GM23338 (cell line): ENCODE data around the gene MGAT4B. TPM values are rescaled to one million over a fixed set of nuclear protein-coding genes. Genes with fewer than 3 reads are reported as not detected.

Experiments used
- ATAC-seq: fragments of 200-7000 bp; cut with Tn5 transposase; 3 replicates; pipeline ENCODE4 v1.9.1; 2020
- DNase-seq: peaks from one replicate; pipeline ENCODE4 v3.0.0-alpha.2; 2015; ENCODE audit warnings: low spot score
- H2AFZ ChIP-seq: fragments of 200-600 bp; sonication (generic); 2 replicates; pipeline ENCODE4 v1.8.0; 2016; ENCODE audit warnings: antibody characterized with exemption, mild to moderate bottlenecking, moderate library complexity
- H3F3A ChIP-seq: fragments of 200-600 bp; sonication (generic); replicated peaks from 2 replicates; pipeline ENCODE4 v1.8.0; 2017; ENCODE audit warnings: antibody characterized with exemption, mixed run types, low read depth
- H3K27ac ChIP-seq: fragments of 200-600 bp; sonication (generic); 2 replicates; pipeline ENCODE4 v1.6.1; 2016; ENCODE audit warnings: low read depth
- H3K27me3 ChIP-seq: fragments of 200-600 bp; sonication (generic); 2 replicates; pipeline ENCODE4 v1.8.0; 2016; ENCODE audit warnings: mild to moderate bottlenecking, mixed run types, moderate library complexity; ENCODE audit not compliant: insufficient read depth
- H3K36me3 ChIP-seq: fragments of 200-600 bp; sonication (generic); 2 replicates; pipeline ENCODE4 v1.8.0; 2016; ENCODE audit warnings: mild to moderate bottlenecking; ENCODE audit not compliant: insufficient read depth
- H3K4me1 ChIP-seq: fragments of 200-600 bp; sonication (generic); 2 replicates; pipeline ENCODE4 v1.8.0; 2016; ENCODE audit warnings: mild to moderate bottlenecking, moderate library complexity; ENCODE audit not compliant: insufficient read depth
- H3K4me2 ChIP-seq: fragments of 200-600 bp; sonication (generic); 2 replicates; pipeline ENCODE4 v1.7.1; 2017; ENCODE audit warnings: mixed run types
- H3K4me3 ChIP-seq: fragments of 200-600 bp; sonication (generic); 2 replicates; pipeline ENCODE4 v1.6.1; 2016; ENCODE audit warnings: mixed run types
- H3K79me2 ChIP-seq: fragments of 200-600 bp; sonication (generic); replicated peaks from 2 replicates; pipeline ENCODE4 v1.8.0; 2017; ENCODE audit warnings: mild to moderate bottlenecking; ENCODE audit not compliant: insufficient read depth
- H3K9me2 ChIP-seq: fragments of 200-600 bp; sonication (generic); 2 replicates; pipeline ENCODE4 v1.8.0; 2017; ENCODE audit not compliant: insufficient read depth
- H4K20me1 ChIP-seq: fragments of 200-600 bp; sonication (generic); replicated peaks from 2 replicates; pipeline ENCODE4 v1.8.0; 2017; ENCODE audit warnings: mild to moderate bottlenecking; ENCODE audit not compliant: insufficient read depth
- H3K27ac Mint-ChIP-seq: 2 replicates; pipeline ENCODE4 v1.8.0; 2020; ENCODE audit warnings: inconsistent platforms, mild to moderate bottlenecking, moderate library complexity, mixed read lengths
- H3K27me3 Mint-ChIP-seq: 3 replicates; pipeline ENCODE4 v1.8.0; 2022; ENCODE audit warnings: low read depth, mild to moderate bottlenecking, moderate library complexity, mixed read lengths, inconsistent platforms; ENCODE audit not compliant: insufficient read depth, poor library complexity
- H3K36me3 Mint-ChIP-seq: 3 replicates; pipeline ENCODE4 v1.8.0; 2021; ENCODE audit warnings: low read depth, mild to moderate bottlenecking, inconsistent platforms, moderate library complexity, mixed read lengths
- H3K4me1 Mint-ChIP-seq: 3 replicates; pipeline ENCODE4 v1.8.0; 2020; ENCODE audit warnings: mild to moderate bottlenecking, inconsistent platforms, mixed read lengths
- H3K4me3 Mint-ChIP-seq: 3 replicates; pipeline ENCODE4 v1.8.0; 2021; ENCODE audit warnings: moderate library complexity, mild to moderate bottlenecking, inconsistent platforms, mixed read lengths
- H3K9me3 Mint-ChIP-seq: 3 replicates; pipeline ENCODE4 v1.8.0; 2020; ENCODE audit warnings: moderate library complexity, mild to moderate bottlenecking, inconsistent platforms, mixed read lengths
- CREB1 ChIP-seq: fragments of 250-450 bp; sonication (Bioruptor Pico); IDR thresholded peaks from 2 replicates; pipeline ENCODE4 v1.5.0; 2020; ENCODE audit warnings: low read depth, mild to moderate bottlenecking, moderate library complexity
- ETS1 ChIP-seq: IDR thresholded peaks from 2 replicates; pipeline ENCODE4 v1.6.1; 2016; ENCODE audit warnings: antibody characterized with exemption
- EZH2 ChIP-seq: fragments of 200-600 bp; sonication (generic); IDR thresholded peaks from one replicate; pipeline ENCODE4 v1.8.0; 2017; ENCODE audit warnings: antibody characterized with exemption, mild to moderate bottlenecking, low read depth; ENCODE audit not compliant: unreplicated experiment
- EZH2phosphoT487 ChIP-seq: fragments of 200-600 bp; sonication (generic); IDR thresholded peaks from one replicate; pipeline ENCODE4 v1.8.1; 2018; ENCODE audit warnings: antibody characterized with exemption; ENCODE audit not compliant: unreplicated experiment
- JUNB ChIP-seq: IDR thresholded peaks from one replicate; pipeline ENCODE4 v1.6.1; 2016; ENCODE audit warnings: antibody characterized with exemption; ENCODE audit not compliant: unreplicated experiment
- NANOG ChIP-seq: IDR thresholded peaks from 2 replicates; pipeline ENCODE4 v1.6.1; 2016; ENCODE audit warnings: antibody characterized with exemption, borderline replicate concordance
- POLR2AphosphoS5 ChIP-seq: IDR thresholded peaks from 2 replicates; pipeline ENCODE4 v1.6.1; 2016; ENCODE audit warnings: antibody characterized with exemption, low read depth
- STAT1 ChIP-seq: IDR thresholded peaks from one replicate; pipeline ENCODE4 v1.6.1; 2016; ENCODE audit warnings: antibody characterized with exemption; ENCODE audit not compliant: unreplicated experiment
- ZNF114 ChIP-seq: fragments of 250-450 bp; sonication (Bioruptor Pico); IDR thresholded peaks from 2 replicates; pipeline ENCODE4 v1.5.0; 2020; ENCODE audit warnings: mild to moderate bottlenecking, moderate library complexity
- ZNF331 ChIP-seq: fragments of 250-450 bp; sonication (Bioruptor Pico); IDR thresholded peaks from 2 replicates; pipeline ENCODE4 v1.5.0; 2020; ENCODE audit warnings: low read depth, mild to moderate bottlenecking, moderate library complexity
- polyA plus RNA-seq: library from polyadenylated mRNA; unstranded; fragments of >200 nt; fragmentation: Nextera tagmentation; extraction: Ambion mirVana; gene quantifications from 2 replicates; pipeline ENCODE4 v1.2.1, GENCODE V29; 2016
- total RNA-seq: library from RNA; depleted of rRNA; stranded (reverse); fragments of >200 nt; shearing (Covaris generic); gene quantifications from 2 replicates; pipeline ENCODE4 v1.2.3, GENCODE V29; 2014
- TF ChIP-seq, protein P1 (sequence below): fragments of 250-450 bp; sonication (Bioruptor Pico); IDR thresholded peaks from 2 replicates; pipeline ENCODE4 v1.5.0; 2020; ENCODE audit warnings: mild to moderate bottlenecking, moderate library complexity
- TF ChIP-seq, protein P2 (sequence below), 2 experiments: fragments of 200-600 bp in 1 of 2; sonication (generic) in 1 of 2; conservative IDR thresholded peaks; 2 replicates each; pipeline versions ENCODE4 v1.5.1 to v1.6.1; 2016 to 2017; ENCODE audit warnings: antibody characterized with exemption in 2 of 2, low read depth in 2 of 2, mild to moderate bottlenecking in 2 of 2, moderate library complexity in 1 of 2
- TF ChIP-seq, protein P3 (sequence below): IDR thresholded peaks from one replicate; pipeline ENCODE4 v1.6.1; 2018; ENCODE audit warnings: antibody characterized with exemption; ENCODE audit not compliant: unreplicated experiment

MGAT4B gene
- total and polyA plus RNA-seq, 2 experiments from 2014 or later: 32.3 to 101 TPM

GRCh38 chr5:179814090-179814489 is 7.4 kb upstream of the MGAT4B start:
- H3K27me3 ChIP-seq: peaks cover 12% of the 10 kb centered on the region; the same call in 1 of the 2 replicates

More at GRCh38 chr5:179814090-179814489, 7.4 kb upstream of the MGAT4B start:
- Mint-ChIP-seq H3K9me3 (no peaks in the 10 kb centered on the region), H3K4me3 (no peak overlapping the region; the same call in 2 of the 3 replicates), H3K27ac (no peak overlapping the region), H3K27me3 (peaks cover 26% of the 10 kb centered on the region), H3K4me1 (peaks cover 25% of the 10 kb centered on the region), H3K36me3 (peaks cover 32% of the 10 kb centered on the region)
- Histone ChIP-seq H3K4me3 (no peak overlapping the region), H3F3A (peaks cover 24% of the 10 kb centered on the region), H3K9me2 (no peaks in the 10 kb centered on the region), H3K4me2 (no peak overlapping the region), H3K79me2 (no peaks in the 10 kb centered on the region), H4K20me1 (no peaks in the 10 kb centered on the region; the same call in 1 of the 2 replicates), H3K36me3 (peaks cover 5% of the 10 kb centered on the region; the same call in 1 of the 2 replicates), H3K4me1 (peaks cover 20% of the 10 kb centered on the region), H2AFZ (no peak overlapping the region), H3K27ac (no peak overlapping the region)
- ATAC-seq: no peak
- no peak for DNase-seq
- TF ChIP-seq, protein P1, sequence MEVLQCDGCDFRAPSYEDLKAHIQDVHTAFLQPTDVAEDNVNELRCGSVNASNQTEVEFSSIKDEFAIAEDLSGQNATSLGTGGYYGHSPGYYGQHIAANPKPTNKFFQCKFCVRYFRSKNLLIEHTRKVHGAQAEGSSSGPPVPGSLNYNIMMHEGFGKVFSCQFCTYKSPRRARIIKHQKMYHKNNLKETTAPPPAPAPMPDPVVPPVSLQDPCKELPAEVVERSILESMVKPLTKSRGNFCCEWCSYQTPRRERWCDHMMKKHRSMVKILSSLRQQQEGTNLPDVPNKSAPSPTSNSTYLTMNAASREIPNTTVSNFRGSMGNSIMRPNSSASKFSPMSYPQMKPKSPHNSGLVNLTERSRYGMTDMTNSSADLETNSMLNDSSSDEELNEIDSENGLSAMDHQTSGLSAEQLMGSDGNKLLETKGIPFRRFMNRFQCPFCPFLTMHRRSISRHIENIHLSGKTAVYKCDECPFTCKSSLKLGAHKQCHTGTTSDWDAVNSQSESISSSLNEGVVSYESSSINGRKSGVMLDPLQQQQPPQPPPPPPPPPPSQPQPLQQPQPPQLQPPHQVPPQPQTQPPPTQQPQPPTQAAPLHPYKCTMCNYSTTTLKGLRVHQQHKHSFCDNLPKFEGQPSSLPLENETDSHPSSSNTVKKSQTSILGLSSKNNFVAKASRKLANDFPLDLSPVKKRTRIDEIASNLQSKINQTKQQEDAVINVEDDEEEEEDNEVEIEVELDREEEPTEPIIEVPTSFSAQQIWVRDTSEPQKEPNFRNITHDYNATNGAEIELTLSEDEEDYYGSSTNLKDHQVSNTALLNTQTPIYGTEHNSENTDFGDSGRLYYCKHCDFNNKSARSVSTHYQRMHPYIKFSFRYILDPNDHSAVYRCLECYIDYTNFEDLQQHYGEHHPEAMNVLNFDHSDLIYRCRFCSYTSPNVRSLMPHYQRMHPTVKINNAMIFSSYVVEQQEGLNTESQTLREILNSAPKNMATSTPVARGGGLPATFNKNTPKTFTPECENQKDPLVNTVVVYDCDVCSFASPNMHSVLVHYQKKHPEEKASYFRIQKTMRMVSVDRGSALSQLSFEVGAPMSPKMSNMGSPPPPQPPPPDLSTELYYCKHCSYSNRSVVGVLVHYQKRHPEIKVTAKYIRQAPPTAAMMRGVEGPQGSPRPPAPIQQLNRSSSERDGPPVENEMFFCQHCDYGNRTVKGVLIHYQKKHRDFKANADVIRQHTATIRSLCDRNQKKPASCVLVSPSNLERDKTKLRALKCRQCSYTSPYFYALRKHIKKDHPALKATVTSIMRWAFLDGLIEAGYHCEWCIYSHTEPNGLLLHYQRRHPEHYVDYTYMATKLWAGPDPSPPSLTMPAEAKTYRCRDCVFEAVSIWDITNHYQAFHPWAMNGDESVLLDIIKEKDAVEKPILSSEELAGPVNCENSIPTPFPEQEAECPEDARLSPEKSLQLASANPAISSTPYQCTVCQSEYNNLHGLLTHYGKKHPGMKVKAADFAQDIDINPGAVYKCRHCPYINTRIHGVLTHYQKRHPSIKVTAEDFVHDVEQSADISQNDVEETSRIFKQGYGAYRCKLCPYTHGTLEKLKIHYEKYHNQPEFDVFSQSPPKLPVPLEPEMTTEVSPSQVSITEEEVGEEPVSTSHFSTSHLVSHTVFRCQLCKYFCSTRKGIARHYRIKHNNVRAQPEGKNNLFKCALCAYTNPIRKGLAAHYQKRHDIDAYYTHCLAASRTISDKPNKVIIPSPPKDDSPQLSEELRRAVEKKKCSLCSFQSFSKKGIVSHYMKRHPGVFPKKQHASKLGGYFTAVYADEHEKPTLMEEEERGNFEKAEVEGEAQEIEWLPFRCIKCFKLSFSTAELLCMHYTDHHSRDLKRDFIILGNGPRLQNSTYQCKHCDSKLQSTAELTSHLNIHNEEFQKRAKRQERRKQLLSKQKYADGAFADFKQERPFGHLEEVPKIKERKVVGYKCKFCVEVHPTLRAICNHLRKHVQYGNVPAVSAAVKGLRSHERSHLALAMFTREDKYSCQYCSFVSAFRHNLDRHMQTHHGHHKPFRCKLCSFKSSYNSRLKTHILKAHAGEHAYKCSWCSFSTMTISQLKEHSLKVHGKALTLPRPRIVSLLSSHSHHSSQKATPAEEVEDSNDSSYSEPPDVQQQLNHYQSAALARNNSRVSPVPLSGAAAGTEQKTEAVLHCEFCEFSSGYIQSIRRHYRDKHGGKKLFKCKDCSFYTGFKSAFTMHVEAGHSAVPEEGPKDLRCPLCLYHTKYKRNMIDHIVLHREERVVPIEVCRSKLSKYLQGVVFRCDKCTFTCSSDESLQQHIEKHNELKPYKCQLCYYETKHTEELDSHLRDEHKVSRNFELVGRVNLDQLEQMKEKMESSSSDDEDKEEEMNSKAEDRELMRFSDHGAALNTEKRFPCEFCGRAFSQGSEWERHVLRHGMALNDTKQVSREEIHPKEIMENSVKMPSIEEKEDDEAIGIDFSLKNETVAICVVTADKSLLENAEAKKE (CRISPR knock-in tag): no peak
- TF ChIP-seq JUNB (no peak), ZNF114 (CRISPR knock-in tag) (no peak), POLR2AphosphoS5 (no peak), EZH2 (no peak), ZNF331 (CRISPR knock-in tag) (no peak), STAT1 (no peak), NANOG (no peak), EZH2phosphoT487 (no peak), CREB1 (CRISPR knock-in tag) (no peak), ETS1 (no peak)
- TF ChIP-seq, protein P2, sequence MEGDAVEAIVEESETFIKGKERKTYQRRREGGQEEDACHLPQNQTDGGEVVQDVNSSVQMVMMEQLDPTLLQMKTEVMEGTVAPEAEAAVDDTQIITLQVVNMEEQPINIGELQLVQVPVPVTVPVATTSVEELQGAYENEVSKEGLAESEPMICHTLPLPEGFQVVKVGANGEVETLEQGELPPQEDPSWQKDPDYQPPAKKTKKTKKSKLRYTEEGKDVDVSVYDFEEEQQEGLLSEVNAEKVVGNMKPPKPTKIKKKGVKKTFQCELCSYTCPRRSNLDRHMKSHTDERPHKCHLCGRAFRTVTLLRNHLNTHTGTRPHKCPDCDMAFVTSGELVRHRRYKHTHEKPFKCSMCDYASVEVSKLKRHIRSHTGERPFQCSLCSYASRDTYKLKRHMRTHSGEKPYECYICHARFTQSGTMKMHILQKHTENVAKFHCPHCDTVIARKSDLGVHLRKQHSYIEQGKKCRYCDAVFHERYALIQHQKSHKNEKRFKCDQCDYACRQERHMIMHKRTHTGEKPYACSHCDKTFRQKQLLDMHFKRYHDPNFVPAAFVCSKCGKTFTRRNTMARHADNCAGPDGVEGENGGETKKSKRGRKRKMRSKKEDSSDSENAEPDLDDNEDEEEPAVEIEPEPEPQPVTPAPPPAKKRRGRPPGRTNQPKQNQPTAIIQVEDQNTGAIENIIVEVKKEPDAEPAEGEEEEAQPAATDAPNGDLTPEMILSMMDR (conservative IDR thresholded peaks at IDR 0.05; ENCODE audit: low read depth in 2 of 2): no peak
- TF ChIP-seq, protein P3, sequence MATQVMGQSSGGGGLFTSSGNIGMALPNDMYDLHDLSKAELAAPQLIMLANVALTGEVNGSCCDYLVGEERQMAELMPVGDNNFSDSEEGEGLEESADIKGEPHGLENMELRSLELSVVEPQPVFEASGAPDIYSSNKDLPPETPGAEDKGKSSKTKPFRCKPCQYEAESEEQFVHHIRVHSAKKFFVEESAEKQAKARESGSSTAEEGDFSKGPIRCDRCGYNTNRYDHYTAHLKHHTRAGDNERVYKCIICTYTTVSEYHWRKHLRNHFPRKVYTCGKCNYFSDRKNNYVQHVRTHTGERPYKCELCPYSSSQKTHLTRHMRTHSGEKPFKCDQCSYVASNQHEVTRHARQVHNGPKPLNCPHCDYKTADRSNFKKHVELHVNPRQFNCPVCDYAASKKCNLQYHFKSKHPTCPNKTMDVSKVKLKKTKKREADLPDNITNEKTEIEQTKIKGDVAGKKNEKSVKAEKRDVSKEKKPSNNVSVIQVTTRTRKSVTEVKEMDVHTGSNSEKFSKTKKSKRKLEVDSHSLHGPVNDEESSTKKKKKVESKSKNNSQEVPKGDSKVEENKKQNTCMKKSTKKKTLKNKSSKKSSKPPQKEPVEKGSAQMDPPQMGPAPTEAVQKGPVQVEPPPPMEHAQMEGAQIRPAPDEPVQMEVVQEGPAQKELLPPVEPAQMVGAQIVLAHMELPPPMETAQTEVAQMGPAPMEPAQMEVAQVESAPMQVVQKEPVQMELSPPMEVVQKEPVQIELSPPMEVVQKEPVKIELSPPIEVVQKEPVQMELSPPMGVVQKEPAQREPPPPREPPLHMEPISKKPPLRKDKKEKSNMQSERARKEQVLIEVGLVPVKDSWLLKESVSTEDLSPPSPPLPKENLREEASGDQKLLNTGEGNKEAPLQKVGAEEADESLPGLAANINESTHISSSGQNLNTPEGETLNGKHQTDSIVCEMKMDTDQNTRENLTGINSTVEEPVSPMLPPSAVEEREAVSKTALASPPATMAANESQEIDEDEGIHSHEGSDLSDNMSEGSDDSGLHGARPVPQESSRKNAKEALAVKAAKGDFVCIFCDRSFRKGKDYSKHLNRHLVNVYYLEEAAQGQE: no peak
